GM12874 (cell line): ENCODE data around the gene ZCCHC13.

ENCODE experiments used
- TF ChIP-seq, protein P1 (sequence below): IDR thresholded peaks from 2 replicates; pipeline ENCODE4 v1.5.1; 2011; ENCODE audit warnings: low read depth, mild to moderate bottlenecking, control low read depth, low read length, moderate library complexity; ENCODE audit not compliant: insufficient read depth

Gene ZCCHC13

GRCh38 chrX:74304016-74304415 is at the start of gene ZCCHC13:
Gene ZCCHC13, plus strand, starts transcription at chrX:74304180. Its CDS starts 87 bp downstream, at chrX:74304267.
- TF ChIP-seq, protein P1, sequence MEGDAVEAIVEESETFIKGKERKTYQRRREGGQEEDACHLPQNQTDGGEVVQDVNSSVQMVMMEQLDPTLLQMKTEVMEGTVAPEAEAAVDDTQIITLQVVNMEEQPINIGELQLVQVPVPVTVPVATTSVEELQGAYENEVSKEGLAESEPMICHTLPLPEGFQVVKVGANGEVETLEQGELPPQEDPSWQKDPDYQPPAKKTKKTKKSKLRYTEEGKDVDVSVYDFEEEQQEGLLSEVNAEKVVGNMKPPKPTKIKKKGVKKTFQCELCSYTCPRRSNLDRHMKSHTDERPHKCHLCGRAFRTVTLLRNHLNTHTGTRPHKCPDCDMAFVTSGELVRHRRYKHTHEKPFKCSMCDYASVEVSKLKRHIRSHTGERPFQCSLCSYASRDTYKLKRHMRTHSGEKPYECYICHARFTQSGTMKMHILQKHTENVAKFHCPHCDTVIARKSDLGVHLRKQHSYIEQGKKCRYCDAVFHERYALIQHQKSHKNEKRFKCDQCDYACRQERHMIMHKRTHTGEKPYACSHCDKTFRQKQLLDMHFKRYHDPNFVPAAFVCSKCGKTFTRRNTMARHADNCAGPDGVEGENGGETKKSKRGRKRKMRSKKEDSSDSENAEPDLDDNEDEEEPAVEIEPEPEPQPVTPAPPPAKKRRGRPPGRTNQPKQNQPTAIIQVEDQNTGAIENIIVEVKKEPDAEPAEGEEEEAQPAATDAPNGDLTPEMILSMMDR: no peak

DNA sequence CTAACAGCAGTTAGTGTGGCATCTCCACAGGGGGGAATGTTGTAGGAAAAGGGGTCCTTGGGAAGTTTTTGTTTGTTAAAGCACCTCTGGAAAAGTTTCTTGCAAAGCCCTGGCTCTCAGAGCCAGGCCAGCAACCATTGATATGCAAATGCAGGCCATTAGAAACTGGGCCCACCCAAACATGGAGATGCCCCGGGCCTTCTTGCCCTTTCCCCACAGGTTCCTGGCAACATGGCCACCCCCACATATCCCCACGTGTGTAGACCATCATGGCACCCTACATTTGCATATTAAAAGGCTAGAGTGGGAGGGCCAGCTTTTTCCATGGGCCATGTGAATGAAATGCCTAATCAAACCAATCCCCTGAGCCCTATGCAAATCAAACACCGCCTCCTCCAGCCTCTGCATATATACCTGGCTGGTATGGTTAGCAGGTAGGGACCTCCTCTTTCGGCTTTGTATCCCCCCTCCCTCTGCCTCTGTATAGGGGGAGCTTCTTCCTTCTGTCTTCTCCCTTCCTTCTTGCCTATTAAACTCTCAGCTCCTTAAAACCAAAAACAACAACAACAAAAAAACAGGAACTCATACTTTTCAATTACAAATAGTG is 44.0 kb upstream of the ZCCHC13 start:
- TF ChIP-seq, protein P1: no peak

GRCh38 chrX:74262452-74263209 is 41.3 kb upstream of the ZCCHC13 start:
- TF ChIP-seq, protein P1: no peak

GRCh38 chrX:74270393-74270792 is 33.6 kb upstream of the ZCCHC13 start:
- TF ChIP-seq, protein P1: no peak

- TF ChIP-seq, protein P1: no peak
Observed at GRCh38 chrX:74272230-74272629, 31.8 kb upstream of the ZCCHC13 start.

- TF ChIP-seq, protein P1: no peak
Observed at GRCh38 chrX:74274516-74274915, 29.5 kb upstream of the ZCCHC13 start.

GRCh38 chrX:74277320-74277719 is 26.7 kb upstream of the ZCCHC13 start:
- TF ChIP-seq, protein P1: no peak
